ENCODE measurements around the gene ATG16L2.

ATG16L2 gene

DNA sequence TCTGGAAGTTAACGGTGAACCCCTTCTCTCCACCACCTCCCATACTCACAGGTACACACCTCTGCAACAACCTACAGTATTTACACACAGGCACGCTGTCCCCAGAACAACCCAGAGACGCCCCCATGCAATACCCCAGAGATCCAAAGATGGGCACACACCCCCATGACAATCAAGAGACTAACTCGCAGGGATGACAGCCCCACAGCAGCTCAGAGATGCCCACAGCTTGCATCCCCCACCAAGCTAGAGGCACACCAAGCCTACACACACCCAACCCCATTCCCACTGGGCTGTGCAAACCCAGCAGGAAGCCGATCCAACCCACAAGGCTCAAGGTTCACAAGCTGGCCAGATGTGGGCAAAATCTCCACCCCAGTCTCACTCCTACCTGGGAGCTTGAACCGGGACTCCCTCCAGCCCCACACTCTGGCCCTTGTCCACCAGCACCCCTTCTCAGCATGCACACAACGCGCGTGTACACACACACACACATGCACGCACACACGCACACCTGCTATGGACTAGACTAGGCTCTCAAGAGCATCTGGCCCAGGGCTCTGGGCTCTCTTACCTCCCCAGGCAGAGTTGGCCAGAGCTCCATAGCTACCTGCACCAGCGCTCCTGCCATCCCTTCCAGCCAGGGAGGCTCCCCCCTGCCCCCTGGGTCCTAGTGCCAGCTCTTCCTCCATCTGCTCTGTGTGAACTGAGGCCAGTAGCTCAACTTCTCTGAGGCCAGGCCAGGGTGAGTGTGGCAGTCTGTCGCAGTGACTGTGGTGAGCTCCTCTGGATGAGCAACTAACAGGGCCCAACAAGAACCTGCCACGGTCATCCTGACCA lies 31.9 kb upstream of the ATG16L2 start:
- H3K27me3 ChIP-seq (ENCODE audit: insufficient read depth, poor library complexity, severe bottlenecking) = no peaks in the 10 kb centered on the region
- ATAC-seq (ENCODE audit: low read depth) (peak; percentile 37), DNase-seq (ENCODE audit: low spot score) (no peak)
- TF ChIP-seq, protein P1, sequence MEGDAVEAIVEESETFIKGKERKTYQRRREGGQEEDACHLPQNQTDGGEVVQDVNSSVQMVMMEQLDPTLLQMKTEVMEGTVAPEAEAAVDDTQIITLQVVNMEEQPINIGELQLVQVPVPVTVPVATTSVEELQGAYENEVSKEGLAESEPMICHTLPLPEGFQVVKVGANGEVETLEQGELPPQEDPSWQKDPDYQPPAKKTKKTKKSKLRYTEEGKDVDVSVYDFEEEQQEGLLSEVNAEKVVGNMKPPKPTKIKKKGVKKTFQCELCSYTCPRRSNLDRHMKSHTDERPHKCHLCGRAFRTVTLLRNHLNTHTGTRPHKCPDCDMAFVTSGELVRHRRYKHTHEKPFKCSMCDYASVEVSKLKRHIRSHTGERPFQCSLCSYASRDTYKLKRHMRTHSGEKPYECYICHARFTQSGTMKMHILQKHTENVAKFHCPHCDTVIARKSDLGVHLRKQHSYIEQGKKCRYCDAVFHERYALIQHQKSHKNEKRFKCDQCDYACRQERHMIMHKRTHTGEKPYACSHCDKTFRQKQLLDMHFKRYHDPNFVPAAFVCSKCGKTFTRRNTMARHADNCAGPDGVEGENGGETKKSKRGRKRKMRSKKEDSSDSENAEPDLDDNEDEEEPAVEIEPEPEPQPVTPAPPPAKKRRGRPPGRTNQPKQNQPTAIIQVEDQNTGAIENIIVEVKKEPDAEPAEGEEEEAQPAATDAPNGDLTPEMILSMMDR (IDR thresholded peaks at IDR 0.05; ENCODE audit: poor library complexity, severe bottlenecking) = no peak
- no peak overlapping the region for H3K27ac ChIP-seq (ENCODE audit: poor library complexity, severe bottlenecking)
- H3K36me3 ChIP-seq (ENCODE audit: low read depth) = no peaks in the 10 kb centered on the region
- H3K4me3 ChIP-seq (ENCODE audit: severe bottlenecking) = peak overlapping the region; percentile 65
- no peaks in the 10 kb centered on the region for H3K9me3 ChIP-seq (ENCODE audit: severe bottlenecking)
- H3K4me1 ChIP-seq (ENCODE audit: insufficient read depth, poor library complexity, severe bottlenecking) = no peaks in the 10 kb centered on the region

DNA sequence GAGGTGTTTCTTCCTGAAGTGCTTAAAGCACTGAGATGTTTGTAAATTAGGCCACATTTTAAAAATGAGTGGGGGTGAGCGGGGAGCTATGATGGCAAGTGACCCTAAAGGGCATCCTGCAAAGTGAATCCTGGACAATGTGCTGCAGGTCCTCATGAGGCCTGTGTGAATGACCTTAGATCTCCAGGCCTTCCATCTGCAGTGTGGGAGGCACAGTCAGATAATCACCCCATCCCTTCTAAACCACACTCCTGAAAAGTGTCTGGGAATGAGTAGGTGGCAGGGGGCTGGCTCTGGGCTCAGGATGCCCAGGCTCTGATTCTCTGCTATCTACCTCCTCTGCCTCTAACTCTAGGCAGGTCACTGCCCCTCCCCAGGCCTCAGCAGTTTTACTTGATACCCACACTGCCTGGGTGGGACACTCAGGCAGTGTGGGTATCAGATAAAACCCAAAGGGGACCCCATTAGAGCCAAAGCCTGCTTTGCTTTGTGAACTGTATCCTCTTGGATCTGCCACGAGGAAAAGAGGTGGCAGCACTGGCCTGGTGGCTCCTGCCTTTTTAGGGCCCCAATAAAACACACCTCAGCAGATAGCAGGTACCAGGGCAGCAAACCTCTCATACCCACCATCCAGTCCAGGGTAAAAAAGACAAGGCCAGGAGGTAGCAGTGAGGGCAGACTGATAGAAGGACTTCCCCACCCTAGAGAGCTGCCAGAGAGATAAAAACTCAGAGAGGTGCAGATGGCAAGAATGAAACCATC lies 30.9 kb upstream of the ATG16L2 start:
- Histone ChIP-seq H3K27ac (ENCODE audit: poor library complexity, severe bottlenecking) (no peak overlapping the region), H3K9me3 (ENCODE audit: severe bottlenecking) (no peaks in the 10 kb centered on the region), H3K4me3 (ENCODE audit: severe bottlenecking) (no peak overlapping the region), H3K27me3 (ENCODE audit: insufficient read depth, poor library complexity, severe bottlenecking) (no peaks in the 10 kb centered on the region), H3K36me3 (ENCODE audit: low read depth) (no peaks in the 10 kb centered on the region), H3K4me1 (ENCODE audit: insufficient read depth, poor library complexity, severe bottlenecking) (no peaks in the 10 kb centered on the region)
- no peak for DNase-seq (ENCODE audit: low spot score)
- TF ChIP-seq, protein P1 (IDR thresholded peaks at IDR 0.05; ENCODE audit: poor library complexity, severe bottlenecking) = no peak
- no peak for ATAC-seq (ENCODE audit: low read depth)

DNA sequence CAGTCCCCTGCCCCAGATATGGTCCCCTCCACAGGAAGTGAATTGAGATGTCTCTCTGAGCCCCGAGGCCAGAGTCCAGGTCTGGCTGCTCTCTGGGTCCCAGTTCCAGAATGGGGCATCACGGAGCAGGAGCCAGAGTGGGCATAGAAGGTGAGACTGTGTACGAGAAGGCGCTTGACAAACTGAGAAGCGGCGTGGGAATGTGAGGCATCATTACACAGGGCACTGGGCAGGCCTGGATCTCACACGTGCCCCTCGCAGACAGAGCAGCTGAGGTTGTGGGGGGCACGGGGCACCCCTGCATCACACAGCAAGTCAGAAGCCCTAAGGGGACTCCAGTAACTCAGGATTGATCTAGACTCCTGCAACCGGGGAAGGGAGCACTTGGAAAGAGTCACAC lies 29.5 kb upstream of the ATG16L2 start:
- no peaks in the 10 kb centered on the region for H3K27me3 ChIP-seq (ENCODE audit: insufficient read depth, poor library complexity, severe bottlenecking)
- H3K27ac ChIP-seq (ENCODE audit: poor library complexity, severe bottlenecking) = no peak overlapping the region
- H3K4me1 ChIP-seq (ENCODE audit: insufficient read depth, poor library complexity, severe bottlenecking) = no peaks in the 10 kb centered on the region
- H3K36me3 ChIP-seq (ENCODE audit: low read depth) = no peaks in the 10 kb centered on the region
- ATAC-seq (ENCODE audit: low read depth) (no peak), DNase-seq (ENCODE audit: low spot score) (no peak)
- TF ChIP-seq, protein P1 (IDR thresholded peaks at IDR 0.05; ENCODE audit: poor library complexity, severe bottlenecking) = no peak
- H3K9me3 ChIP-seq (ENCODE audit: severe bottlenecking) = no peaks in the 10 kb centered on the region
- no peak overlapping the region for H3K4me3 ChIP-seq (ENCODE audit: severe bottlenecking)

DNA sequence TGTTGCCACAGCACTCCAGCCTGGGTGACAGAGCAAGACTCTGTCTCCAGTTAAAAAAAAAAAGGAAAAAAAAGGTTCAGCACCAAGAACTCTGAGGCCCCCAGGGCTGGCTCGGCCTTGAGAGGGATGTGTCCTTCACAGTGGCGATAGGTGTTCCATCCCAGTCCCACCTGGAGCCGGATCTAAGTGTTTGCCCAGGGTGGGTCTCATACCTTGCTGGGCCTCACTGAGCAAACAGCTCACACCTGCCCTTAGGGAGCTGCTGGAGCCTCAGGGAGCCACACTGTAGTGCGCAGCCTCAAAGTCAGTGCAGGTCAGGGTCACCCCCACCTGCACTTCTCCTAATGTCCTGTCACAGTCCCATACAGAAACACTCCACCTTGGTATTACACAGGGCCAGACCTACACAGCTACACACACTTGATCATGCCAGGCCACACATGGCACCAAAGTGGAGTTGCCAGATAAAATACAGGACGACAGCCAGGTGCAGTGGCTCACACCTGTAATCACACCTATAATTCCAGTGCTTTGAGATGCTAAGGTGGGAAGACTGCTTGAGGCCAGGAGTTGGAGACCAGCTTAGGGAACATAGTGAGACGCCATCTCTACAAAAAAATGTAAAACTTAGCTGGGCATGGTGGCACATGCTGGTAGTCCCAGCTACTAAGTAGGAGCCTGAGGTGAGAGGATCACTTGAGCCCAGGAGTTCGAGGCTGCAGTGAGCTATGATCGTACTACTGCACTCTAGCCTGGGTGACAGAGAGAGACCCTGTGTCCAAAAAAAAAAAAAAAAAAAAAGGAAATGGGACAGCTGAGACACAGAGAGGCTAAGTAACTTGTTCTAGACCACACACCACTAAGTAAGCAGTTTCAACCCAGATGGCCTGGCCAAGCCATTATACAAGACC lies 27.7 kb upstream of the ATG16L2 start:
- ATAC-seq (ENCODE audit: low read depth) = 0 out of 3 replicates have a peak, but pooled peaks have one; percentile 8
- DNase-seq (ENCODE audit: low spot score) = no peak
- Histone ChIP-seq H3K4me1 (ENCODE audit: insufficient read depth, poor library complexity, severe bottlenecking) (no peaks in the 10 kb centered on the region), H3K4me3 (ENCODE audit: severe bottlenecking) (no peak overlapping the region), H3K36me3 (ENCODE audit: low read depth) (no peaks in the 10 kb centered on the region), H3K27me3 (ENCODE audit: insufficient read depth, poor library complexity, severe bottlenecking) (no peaks in the 10 kb centered on the region), H3K27ac (ENCODE audit: poor library complexity, severe bottlenecking) (no peak overlapping the region), H3K9me3 (ENCODE audit: severe bottlenecking) (no peaks in the 10 kb centered on the region)
- TF ChIP-seq, protein P1 (IDR thresholded peaks at IDR 0.05; ENCODE audit: poor library complexity, severe bottlenecking) = no peak

Measured in RWPE2 (cell line).